Liver (tissue), 9 donors: ENCODE results near the gene DEPDC4. TPM values are rescaled to one million over a fixed set of nuclear protein-coding genes. Genes with fewer than 3 reads are reported as not detected.
"Not testable (repeated sequence)": the region's sequence is repeated elsewhere in the genome, so short reads cannot be mapped to it uniquely, and the experiment has no call there.

Source experiments
- DNase-seq: peaks from one replicate; pipeline ENCODE4 v3.0.0-alpha.2; 2017; ENCODE audit warnings: low spot score
- H3K27ac ChIP-seq, 2 donors: one replicate each; pipeline ENCODE4 v1.7.0; 2013; ENCODE audit warnings: inconsistent platforms in 2 of 2, low read length in 2 of 2, control low read depth in 1 of 2, low read depth in 1 of 2, mild to moderate bottlenecking in 1 of 2
- H3K27me3 ChIP-seq, 4 donors: one replicate each; pipeline versions ENCODE4 v1.6.1 to v1.7.0; 2013; ENCODE audit warnings: low read length in 3 of 4, inconsistent platforms in 1 of 4, mild to moderate bottlenecking in 1 of 4, moderate library complexity in 1 of 4; ENCODE audit not compliant: control insufficient read depth in 4 of 4, insufficient read depth in 4 of 4
- H3K36me3 ChIP-seq, 4 donors: one replicate each; pipeline versions ENCODE4 v1.6.1 to v1.7.0; 2013; ENCODE audit warnings: low read length in 3 of 4, mild to moderate bottlenecking in 3 of 4, low read depth in 1 of 4, moderate library complexity in 1 of 4; ENCODE audit not compliant: control insufficient read depth in 4 of 4, insufficient read depth in 3 of 4
- H3K4me1 ChIP-seq, 4 donors: one replicate each; pipeline versions ENCODE4 v1.6.1 to v1.7.0; 2013; ENCODE audit warnings: low read length in 3 of 4, mild to moderate bottlenecking in 3 of 4, moderate library complexity in 1 of 4; ENCODE audit not compliant: control insufficient read depth in 4 of 4, insufficient read depth in 4 of 4
- H3K4me3 ChIP-seq, 3 donors: one replicate each; pipeline versions ENCODE4 v1.6.1 to v1.7.0; 2013; ENCODE audit warnings: low read length in 3 of 3, control low read depth in 1 of 3, low read depth in 1 of 3, mild to moderate bottlenecking in 1 of 3
- H3K9ac ChIP-seq, 2 donors: one replicate each; pipeline ENCODE4 v1.7.0; 2013; ENCODE audit warnings: low read length in 2 of 2, mild to moderate bottlenecking in 2 of 2, moderate library complexity in 2 of 2, control low read depth in 1 of 2, low read depth in 1 of 2
- H3K9me3 ChIP-seq, 4 donors: one replicate each; pipeline versions ENCODE4 v1.6.1 to v1.7.0; 2013; ENCODE audit warnings: low read length in 3 of 4; ENCODE audit not compliant: control insufficient read depth in 4 of 4
- FOXA1 ChIP-seq: IDR thresholded peaks from 2 replicates; pipeline ENCODE4 v1.6.1; 2016; ENCODE audit warnings: antibody characterized with exemption
- FOXA2 ChIP-seq: IDR thresholded peaks from 2 replicates; pipeline ENCODE4 v1.6.1; 2016; ENCODE audit warnings: antibody characterized with exemption
- GABPA ChIP-seq, 2 donors: IDR thresholded peaks in 1 of 2; conservative IDR thresholded peaks in 1 of 2; 2 replicates each; pipeline ENCODE4 v1.6.1; 2016; ENCODE audit warnings: antibody characterized with exemption in 2 of 2, mild to moderate bottlenecking in 1 of 2, moderate library complexity in 1 of 2
- HNF4A ChIP-seq, 2 donors: conservative IDR thresholded peaks; 2 replicates each; pipeline ENCODE4 v1.6.1; 2016; ENCODE audit warnings: antibody characterized with exemption in 2 of 2, mild to moderate bottlenecking in 2 of 2
- HNF4G ChIP-seq: IDR thresholded peaks from 2 replicates; pipeline ENCODE4 v1.6.1; 2016; ENCODE audit warnings: antibody characterized with exemption
- JUND ChIP-seq, 2 donors: IDR thresholded peaks; 2 replicates each; pipeline ENCODE4 v1.6.1; 2016; ENCODE audit warnings: antibody characterized with exemption in 2 of 2
- NR2F2 ChIP-seq: IDR thresholded peaks from 2 replicates; pipeline ENCODE4 v1.6.1; 2016; ENCODE audit warnings: antibody characterized with exemption
- RAD21 ChIP-seq, 2 donors: IDR thresholded peaks; 2 replicates each; pipeline ENCODE4 v1.6.1; 2016; ENCODE audit warnings: antibody characterized with exemption in 2 of 2, mild to moderate bottlenecking in 2 of 2
- RXRA ChIP-seq, 2 donors: IDR thresholded peaks; 2 replicates each; pipeline ENCODE4 v1.6.1; 2017 to 2018; ENCODE audit warnings: antibody characterized with exemption in 2 of 2, mild to moderate bottlenecking in 1 of 2
- SP1 ChIP-seq: IDR thresholded peaks from 2 replicates; pipeline ENCODE4 v1.6.1; 2018; ENCODE audit warnings: antibody characterized with exemption, mild to moderate bottlenecking
- TAF1 ChIP-seq: conservative IDR thresholded peaks from 2 replicates; pipeline ENCODE4 v1.6.1; 2016; ENCODE audit warnings: antibody characterized with exemption, mild to moderate bottlenecking
- YY1 ChIP-seq: IDR thresholded peaks from 2 replicates; pipeline ENCODE4 v1.6.1; 2016; ENCODE audit warnings: antibody characterized with exemption, mild to moderate bottlenecking
- WGBS: extraction: QIAGEN DNeasy Blood & Tissue Kit; methylation state at CpG from one replicate; pipeline ENCODE4 v1.1.7; 2013; 5-methylcytosine and 5-hydroxymethylcytosine counted together
- polyA plus RNA-seq, 2 donors: library from polyadenylated mRNA; stranded (reverse) in 1 of 2; unstranded in 1 of 2; fragments of 200-250 nt in 1 of 2; fragments of >200 nt in 1 of 2; fragmentation: Nextera tagmentation in 1 of 2; extraction: Ambion mirVana in 1 of 2; gene quantifications; one replicate each; pipeline versions ENCODE4 v1.2.1 to v1.2.3, GENCODE V29; 2013 to 2015
- total RNA-seq, 2 donors: library from RNA; depleted of rRNA; stranded (reverse); fragments of >200 nt; gene quantifications; one replicate each; pipeline ENCODE4 v1.2.3, GENCODE V29; 2014
- TF ChIP-seq, protein P1 (sequence below): IDR thresholded peaks from 2 replicates; pipeline ENCODE4 v1.6.1; 2016; ENCODE audit warnings: antibody characterized with exemption
- TF ChIP-seq, protein P2 (sequence below): IDR thresholded peaks from 2 replicates; pipeline ENCODE4 v1.6.1; 2016; ENCODE audit warnings: antibody characterized with exemption
- TF ChIP-seq, protein P3 (sequence below): fragments of 150-350 bp; IDR thresholded peaks from 2 replicates; pipeline ENCODE4 v1.5.1; 2017; ENCODE audit warnings: improper control_type of control experiment, low read depth, low read length; ENCODE audit not compliant: missing input control
- TF ChIP-seq, protein P4 (sequence below): IDR thresholded peaks from 2 replicates; pipeline ENCODE4 v1.6.1; 2016; ENCODE audit warnings: antibody characterized with exemption, mild to moderate bottlenecking
- TF ChIP-seq, protein P5 (sequence below): IDR thresholded peaks from 2 replicates; pipeline ENCODE4 v1.6.1; 2016; ENCODE audit warnings: antibody characterized with exemption
- donor health status: healthy.
- donor health status: healthy.
- donor health status: healthy.
- donor health status: healthy.
- donor health status: healthy.

DEPDC4 gene
- total and polyA plus RNA-seq, 4 donors, result 0.39 to 6.9 (median 1.9) TPM

DNA sequence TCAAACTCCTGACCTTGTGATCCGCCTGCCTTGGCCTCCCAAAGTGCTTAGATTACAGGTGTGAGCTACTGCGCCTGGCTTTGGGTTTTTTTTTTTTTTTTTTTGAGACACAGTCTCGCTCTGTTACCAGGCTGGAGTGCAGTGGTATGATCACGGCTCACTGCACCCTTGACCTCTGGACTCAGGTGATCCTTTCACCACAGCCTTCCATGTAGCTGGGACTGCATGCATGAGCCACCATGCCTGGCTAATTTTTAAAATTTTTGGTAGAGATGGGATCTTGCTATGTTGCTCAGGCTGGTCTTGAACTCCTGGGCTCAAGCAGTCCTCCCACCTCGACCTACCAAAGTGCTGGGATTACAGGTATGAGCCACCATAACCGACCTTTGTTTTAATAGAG lies 44.7 kb downstream of the DEPDC4 start:
- H3K9me3 ChIP-seq, DNase-seq: not testable (repeated sequence)

DNA sequence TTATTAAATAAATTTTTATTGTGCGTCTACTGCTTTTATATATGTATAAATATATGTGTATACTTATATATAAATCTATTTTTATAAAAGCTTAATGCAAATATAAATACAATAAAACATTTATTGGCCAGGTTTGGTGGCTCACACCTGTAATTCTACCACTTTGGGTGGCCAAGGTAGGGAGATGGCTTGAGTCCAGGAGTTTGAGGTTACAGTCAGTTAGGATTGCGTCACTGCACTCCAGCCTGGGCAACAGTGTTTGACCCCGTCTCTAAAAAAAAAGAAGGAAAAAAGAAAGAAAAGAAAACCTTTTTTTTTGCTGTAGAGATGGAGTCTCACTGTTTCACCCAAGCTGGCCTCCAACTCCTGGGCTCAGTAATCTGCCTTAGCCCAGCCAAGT lies 45.4 kb downstream of the DEPDC4 start:
- Histone ChIP-seq H3K36me3 (peaks cover 0 to 13% (median 7%) of the 10 kb centered on the region in 4 donors), H3K27me3 (no peaks in the 10 kb centered on the region), H3K4me1 (peaks cover 1 to 19% (median 8%) of the 10 kb centered on the region in 4 donors), H3K9ac (no peak overlapping the region), H3K4me3 (no peak overlapping the region), H3K9me3 (no peaks in the 10 kb centered on the region), H3K27ac (peak overlapping the region in 1 of 2 donors; percentile 17)
- peak in 1 of 2 donors; percentile 52 for TF ChIP-seq HNF4A (conservative IDR thresholded peaks at IDR 0.05)
- no peak for TF ChIP-seq FOXA1
- TF ChIP-seq RAD21 (IDR thresholded peaks at IDR 0.05), result peak in 1 of 2 donors; percentile 5
- TF ChIP-seq, protein P1, sequence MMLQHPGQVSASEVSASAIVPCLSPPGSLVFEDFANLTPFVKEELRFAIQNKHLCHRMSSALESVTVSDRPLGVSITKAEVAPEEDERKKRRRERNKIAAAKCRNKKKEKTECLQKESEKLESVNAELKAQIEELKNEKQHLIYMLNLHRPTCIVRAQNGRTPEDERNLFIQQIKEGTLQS, result peak; percentile 57
- peak; percentile 8 to 42 for TF ChIP-seq RXRA (IDR thresholded peaks at IDR 0.05)
- no peak for TF ChIP-seq YY1
- TF ChIP-seq, protein P2, sequence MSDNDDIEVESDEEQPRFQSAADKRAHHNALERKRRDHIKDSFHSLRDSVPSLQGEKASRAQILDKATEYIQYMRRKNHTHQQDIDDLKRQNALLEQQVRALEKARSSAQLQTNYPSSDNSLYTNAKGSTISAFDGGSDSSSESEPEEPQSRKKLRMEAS, result no peak
- DNase-seq, result no peak
- 49% methylated on average over 3 of the region's 3 CpGs for WGBS

More for the DNA sequence above, 44.7 kb downstream of the DEPDC4 start:
- TF ChIP-seq HNF4A (conservative IDR thresholded peaks at IDR 0.05) (peak; percentile 59 to 75), RXRA (IDR thresholded peaks at IDR 0.05) (peak; percentile 53 to 81), SP1 (peak; percentile 70), NR2F2 (peak; percentile 24)
- not testable (repeated sequence) for H3K4me3 ChIP-seq, H3K9ac ChIP-seq, H3K27me3 ChIP-seq
- H3K27ac ChIP-seq, result peak overlapping the region in 1 of 2 donors; percentile 17
- 66% methylated on average over 6 of the region's 6 CpGs for WGBS
- peaks cover 1 to 19% (median 6%) of the 10 kb centered on the region in 4 donors for H3K4me1 ChIP-seq
- H3K36me3 ChIP-seq, result peaks cover 0 to 13% (median 7%) of the 10 kb centered on the region in 4 donors

DNA sequence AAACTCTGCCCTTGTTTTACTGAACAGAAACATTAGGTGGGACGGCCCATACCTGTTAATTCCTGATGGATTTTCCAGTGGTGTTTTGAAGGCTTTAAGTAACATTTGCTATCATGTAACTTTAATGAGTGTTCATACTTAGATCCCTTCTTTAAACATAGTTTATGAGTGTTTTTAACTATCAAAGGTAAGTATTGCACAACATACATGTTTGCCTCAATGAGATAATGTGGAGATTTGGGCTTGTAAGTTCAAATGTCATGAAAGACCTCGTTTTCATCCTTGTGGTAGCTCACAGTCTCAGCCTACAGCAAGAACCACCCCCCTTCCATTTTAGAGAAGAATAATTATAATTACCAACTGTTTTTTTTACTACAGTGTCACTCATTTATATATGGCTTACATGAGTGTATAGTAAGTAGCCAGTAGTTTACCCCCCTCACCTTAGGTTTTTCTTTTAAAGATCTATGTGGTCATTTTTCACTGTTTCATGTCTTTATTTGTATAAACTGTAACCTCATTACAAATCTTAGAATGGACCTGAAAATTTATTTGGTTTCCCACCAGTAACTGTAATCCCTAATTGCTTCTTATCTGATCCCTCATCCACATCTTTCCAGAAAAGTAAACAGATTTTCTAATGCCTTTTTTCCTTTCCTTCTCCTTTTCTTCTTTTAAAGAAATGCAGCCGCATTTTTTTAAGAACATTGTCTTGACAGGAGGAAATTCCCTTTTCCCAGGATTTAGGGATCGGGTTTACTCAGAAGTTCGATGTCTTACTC lies 47.4 kb downstream of the DEPDC4 start:
- WGBS, result 76% methylated on average over 5 of the region's 5 CpGs
- H3K36me3 ChIP-seq, result peaks cover 4 to 11% (median 7%) of the 10 kb centered on the region in 4 donors
- TF ChIP-seq RAD21 (IDR thresholded peaks at IDR 0.05), result no peak
- peak; percentile 19 for TF ChIP-seq YY1
- no peak for TF ChIP-seq SP1
- TF ChIP-seq HNF4G, result no peak
- TF ChIP-seq, protein P3, sequence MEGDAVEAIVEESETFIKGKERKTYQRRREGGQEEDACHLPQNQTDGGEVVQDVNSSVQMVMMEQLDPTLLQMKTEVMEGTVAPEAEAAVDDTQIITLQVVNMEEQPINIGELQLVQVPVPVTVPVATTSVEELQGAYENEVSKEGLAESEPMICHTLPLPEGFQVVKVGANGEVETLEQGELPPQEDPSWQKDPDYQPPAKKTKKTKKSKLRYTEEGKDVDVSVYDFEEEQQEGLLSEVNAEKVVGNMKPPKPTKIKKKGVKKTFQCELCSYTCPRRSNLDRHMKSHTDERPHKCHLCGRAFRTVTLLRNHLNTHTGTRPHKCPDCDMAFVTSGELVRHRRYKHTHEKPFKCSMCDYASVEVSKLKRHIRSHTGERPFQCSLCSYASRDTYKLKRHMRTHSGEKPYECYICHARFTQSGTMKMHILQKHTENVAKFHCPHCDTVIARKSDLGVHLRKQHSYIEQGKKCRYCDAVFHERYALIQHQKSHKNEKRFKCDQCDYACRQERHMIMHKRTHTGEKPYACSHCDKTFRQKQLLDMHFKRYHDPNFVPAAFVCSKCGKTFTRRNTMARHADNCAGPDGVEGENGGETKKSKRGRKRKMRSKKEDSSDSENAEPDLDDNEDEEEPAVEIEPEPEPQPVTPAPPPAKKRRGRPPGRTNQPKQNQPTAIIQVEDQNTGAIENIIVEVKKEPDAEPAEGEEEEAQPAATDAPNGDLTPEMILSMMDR, result no peak
- peak; percentile 42 to 44 for TF ChIP-seq HNF4A (conservative IDR thresholded peaks at IDR 0.05)
- TF ChIP-seq, protein P4, sequence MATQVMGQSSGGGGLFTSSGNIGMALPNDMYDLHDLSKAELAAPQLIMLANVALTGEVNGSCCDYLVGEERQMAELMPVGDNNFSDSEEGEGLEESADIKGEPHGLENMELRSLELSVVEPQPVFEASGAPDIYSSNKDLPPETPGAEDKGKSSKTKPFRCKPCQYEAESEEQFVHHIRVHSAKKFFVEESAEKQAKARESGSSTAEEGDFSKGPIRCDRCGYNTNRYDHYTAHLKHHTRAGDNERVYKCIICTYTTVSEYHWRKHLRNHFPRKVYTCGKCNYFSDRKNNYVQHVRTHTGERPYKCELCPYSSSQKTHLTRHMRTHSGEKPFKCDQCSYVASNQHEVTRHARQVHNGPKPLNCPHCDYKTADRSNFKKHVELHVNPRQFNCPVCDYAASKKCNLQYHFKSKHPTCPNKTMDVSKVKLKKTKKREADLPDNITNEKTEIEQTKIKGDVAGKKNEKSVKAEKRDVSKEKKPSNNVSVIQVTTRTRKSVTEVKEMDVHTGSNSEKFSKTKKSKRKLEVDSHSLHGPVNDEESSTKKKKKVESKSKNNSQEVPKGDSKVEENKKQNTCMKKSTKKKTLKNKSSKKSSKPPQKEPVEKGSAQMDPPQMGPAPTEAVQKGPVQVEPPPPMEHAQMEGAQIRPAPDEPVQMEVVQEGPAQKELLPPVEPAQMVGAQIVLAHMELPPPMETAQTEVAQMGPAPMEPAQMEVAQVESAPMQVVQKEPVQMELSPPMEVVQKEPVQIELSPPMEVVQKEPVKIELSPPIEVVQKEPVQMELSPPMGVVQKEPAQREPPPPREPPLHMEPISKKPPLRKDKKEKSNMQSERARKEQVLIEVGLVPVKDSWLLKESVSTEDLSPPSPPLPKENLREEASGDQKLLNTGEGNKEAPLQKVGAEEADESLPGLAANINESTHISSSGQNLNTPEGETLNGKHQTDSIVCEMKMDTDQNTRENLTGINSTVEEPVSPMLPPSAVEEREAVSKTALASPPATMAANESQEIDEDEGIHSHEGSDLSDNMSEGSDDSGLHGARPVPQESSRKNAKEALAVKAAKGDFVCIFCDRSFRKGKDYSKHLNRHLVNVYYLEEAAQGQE, result no peak
- no peak for TF ChIP-seq GABPA (IDR thresholded peaks at IDR 0.05 in 1 of 2, conservative IDR thresholded peaks at IDR 0.05 in 1 of 2)
- TF ChIP-seq, protein P1, result no peak
- TF ChIP-seq FOXA2, result peak; percentile 33
- TF ChIP-seq, protein P5, sequence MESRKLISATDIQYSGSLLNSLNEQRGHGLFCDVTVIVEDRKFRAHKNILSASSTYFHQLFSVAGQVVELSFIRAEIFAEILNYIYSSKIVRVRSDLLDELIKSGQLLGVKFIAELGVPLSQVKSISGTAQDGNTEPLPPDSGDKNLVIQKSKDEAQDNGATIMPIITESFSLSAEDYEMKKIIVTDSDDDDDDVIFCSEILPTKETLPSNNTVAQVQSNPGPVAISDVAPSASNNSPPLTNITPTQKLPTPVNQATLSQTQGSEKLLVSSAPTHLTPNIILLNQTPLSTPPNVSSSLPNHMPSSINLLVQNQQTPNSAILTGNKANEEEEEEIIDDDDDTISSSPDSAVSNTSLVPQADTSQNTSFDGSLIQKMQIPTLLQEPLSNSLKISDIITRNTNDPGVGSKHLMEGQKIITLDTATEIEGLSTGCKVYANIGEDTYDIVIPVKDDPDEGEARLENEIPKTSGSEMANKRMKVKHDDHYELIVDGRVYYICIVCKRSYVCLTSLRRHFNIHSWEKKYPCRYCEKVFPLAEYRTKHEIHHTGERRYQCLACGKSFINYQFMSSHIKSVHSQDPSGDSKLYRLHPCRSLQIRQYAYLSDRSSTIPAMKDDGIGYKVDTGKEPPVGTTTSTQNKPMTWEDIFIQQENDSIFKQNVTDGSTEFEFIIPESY, result no peak
- TF ChIP-seq TAF1, result no peak
- peak; percentile 24 to 27 for TF ChIP-seq RXRA (IDR thresholded peaks at IDR 0.05)
- no peak for TF ChIP-seq JUND (IDR thresholded peaks at IDR 0.05)
- TF ChIP-seq, protein P2, result no peak
- no peak for TF ChIP-seq NR2F2
- TF ChIP-seq FOXA1, result no peak

More for the DNA sequence above, 47.4 kb downstream of the DEPDC4 start:
- Histone ChIP-seq H3K27me3 (no peaks in the 10 kb centered on the region), H3K4me1 (peaks cover 1 to 35% (median 23%) of the 10 kb centered on the region in 4 donors), H3K9ac (no peak overlapping the region), H3K4me3 (no peak overlapping the region), H3K27ac (no peak overlapping the region), H3K9me3 (no peaks in the 10 kb centered on the region)
- no peak for DNase-seq
